GM12874 (cell line): ENCODE data around the gene ZNF148.

Source experiments
- CTCF ChIP-seq: IDR thresholded peaks from 2 replicates; pipeline ENCODE4 v1.5.1; 2011; ENCODE audit warnings: low read depth, mild to moderate bottlenecking, control low read depth, low read length, moderate library complexity; ENCODE audit not compliant: insufficient read depth

The ZNF148 gene

GRCh38 chr3:125236331-125236903 lies 138.7 kb downstream of the ZNF148 start:
- no peak for TF ChIP-seq CTCF

DNA sequence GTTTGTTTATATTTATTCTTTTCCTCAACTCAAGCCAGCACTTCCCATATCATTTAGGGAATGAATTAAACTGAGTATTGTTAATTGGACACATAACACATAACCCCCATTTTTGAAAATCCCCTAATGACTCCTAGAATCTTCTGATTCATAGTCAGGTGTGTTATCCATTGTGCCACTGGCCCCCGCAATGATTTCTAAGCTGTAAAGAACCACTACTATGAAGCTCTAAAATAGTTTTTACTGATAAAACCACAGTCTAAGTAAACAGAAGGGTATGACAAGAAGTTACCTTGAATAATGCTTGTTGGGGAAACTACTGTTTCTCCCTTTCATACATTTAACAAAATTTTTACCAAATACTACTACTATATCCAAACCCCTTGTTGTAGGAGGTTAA lies 140.3 kb downstream of the ZNF148 start:
- TF ChIP-seq CTCF: no peak

GRCh38 chr3:125232401-125232800 lies 142.7 kb downstream of the ZNF148 start:
- no peak for TF ChIP-seq CTCF

DNA sequence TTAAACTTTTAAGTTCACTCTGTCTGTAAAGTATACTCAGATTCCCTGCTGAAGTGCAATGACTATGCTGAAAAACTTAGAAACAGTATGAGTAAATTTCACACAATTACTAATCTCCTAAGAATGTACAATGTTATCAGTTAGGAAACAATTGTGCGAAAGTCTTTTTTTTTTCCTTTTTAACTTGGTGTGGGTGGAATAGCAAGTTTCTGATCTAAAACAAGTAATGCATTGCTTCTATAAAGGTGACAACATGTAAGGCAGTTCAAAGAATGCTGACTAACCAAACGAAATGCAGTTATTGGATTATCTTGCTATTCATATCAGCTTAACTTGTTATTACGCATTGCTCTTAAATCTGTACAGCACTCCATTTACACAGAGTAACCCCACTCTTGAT lies 143.2 kb downstream of the ZNF148 start:
- TF ChIP-seq CTCF: no peak

GRCh38 chr3:125229707-125230106 lies 145.4 kb downstream of the ZNF148 start:
- no peak for TF ChIP-seq CTCF

- TF ChIP-seq CTCF: no peak
Observed at GRCh38 chr3:125229168-125229567, 146.0 kb downstream of the ZNF148 start.

- no peak for TF ChIP-seq CTCF
Observed at GRCh38 chr3:125221831-125222230, 153.3 kb downstream of the ZNF148 start.
